Measurements from ENCODE around the gene GPR137. TPM values are rescaled to one million over a fixed set of nuclear protein-coding genes. Genes with fewer than 3 reads are reported as not detected.
A peak's percentile ranks its signal among the peaks of the same experiment; 100 is the strongest.

Gene GPR137
- total and polyA plus RNA-seq, 10 of the 15 experiments (the other 5 are each of a cell fraction or from before 2014, with no cell fraction given), result 0.37 to 29.2 (median 13.8) TPM

DNA sequence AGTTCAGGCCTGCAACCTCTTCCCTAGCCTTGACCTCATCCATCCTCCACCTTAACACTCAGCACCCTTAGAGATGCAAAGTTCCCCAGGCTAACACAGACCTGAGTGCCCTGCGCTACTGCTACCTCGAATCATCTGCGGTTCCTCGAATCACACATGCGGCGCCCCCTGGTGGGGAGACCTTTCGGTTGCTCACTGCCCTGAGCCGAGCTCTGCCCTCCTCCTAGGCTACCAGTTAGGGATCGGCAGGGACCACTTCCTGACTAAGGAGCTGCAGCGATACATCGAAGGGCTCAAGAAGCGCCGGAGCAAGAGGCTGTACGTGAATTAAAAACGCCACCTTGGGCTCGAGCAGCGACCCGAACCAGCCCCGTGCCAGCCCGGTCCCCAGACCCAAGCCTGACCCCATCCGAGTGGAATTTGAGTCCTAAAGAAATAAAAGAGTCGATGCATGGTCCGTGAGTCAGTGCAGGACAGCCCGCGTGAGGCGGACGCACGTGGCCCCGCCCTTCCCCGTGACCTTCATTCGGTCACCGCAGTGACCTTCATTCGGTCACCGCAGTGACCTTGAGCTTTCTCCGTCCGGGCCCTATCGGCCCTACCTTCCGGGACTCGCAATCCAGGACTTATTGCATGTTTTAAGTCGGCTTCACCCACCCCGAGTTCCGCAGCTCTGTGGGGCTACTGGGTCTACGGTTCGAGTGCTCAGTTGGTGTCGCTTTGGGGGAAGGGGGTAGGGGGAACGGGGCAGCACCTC lies 18.8 kb downstream of the GPR137 start (continued):
- TF ChIP-seq, protein P1, sequence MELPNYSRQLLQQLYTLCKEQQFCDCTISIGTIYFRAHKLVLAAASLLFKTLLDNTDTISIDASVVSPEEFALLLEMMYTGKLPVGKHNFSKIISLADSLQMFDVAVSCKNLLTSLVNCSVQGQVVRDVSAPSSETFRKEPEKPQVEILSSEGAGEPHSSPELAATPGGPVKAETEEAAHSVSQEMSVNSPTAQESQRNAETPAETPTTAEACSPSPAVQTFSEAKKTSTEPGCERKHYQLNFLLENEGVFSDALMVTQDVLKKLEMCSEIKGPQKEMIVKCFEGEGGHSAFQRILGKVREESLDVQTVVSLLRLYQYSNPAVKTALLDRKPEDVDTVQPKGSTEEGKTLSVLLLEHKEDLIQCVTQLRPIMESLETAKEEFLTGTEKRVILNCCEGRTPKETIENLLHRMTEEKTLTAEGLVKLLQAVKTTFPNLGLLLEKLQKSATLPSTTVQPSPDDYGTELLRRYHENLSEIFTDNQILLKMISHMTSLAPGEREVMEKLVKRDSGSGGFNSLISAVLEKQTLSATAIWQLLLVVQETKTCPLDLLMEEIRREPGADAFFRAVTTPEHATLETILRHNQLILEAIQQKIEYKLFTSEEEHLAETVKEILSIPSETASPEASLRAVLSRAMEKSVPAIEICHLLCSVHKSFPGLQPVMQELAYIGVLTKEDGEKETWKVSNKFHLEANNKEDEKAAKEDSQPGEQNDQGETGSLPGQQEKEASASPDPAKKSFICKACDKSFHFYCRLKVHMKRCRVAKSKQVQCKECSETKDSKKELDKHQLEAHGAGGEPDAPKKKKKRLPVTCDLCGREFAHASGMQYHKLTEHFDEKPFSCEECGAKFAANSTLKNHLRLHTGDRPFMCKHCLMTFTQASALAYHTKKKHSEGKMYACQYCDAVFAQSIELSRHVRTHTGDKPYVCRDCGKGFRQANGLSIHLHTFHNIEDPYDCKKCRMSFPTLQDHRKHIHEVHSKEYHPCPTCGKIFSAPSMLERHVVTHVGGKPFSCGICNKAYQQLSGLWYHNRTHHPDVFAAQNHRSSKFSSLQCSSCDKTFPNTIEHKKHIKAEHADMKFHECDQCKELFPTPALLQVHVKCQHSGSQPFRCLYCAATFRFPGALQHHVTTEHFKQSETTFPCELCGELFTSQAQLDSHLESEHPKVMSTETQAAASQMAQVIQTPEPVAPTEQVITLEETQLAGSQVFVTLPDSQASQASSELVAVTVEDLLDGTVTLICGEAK (IDR thresholded peaks at IDR 0.05; ENCODE audit: borderline replicate concordance), result peak; percentile 43; the same call in 1 of the 2 replicates
- TF ChIP-seq, protein P2, sequence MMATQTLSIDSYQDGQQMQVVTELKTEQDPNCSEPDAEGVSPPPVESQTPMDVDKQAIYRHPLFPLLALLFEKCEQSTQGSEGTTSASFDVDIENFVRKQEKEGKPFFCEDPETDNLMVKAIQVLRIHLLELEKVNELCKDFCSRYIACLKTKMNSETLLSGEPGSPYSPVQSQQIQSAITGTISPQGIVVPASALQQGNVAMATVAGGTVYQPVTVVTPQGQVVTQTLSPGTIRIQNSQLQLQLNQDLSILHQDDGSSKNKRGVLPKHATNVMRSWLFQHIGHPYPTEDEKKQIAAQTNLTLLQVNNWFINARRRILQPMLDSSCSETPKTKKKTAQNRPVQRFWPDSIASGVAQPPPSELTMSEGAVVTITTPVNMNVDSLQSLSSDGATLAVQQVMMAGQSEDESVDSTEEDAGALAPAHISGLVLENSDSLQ (IDR thresholded peaks at IDR 0.05), result peak; percentile 30
- TF ChIP-seq RUNX3 (IDR thresholded peaks at IDR 0.05; ENCODE audit: low read length), result peak; percentile 79
- TF ChIP-seq MEF2A (IDR thresholded peaks at IDR 0.05; ENCODE audit: insufficient read depth, low read depth, low read length), result no peak
- TF ChIP-seq, protein P3, sequence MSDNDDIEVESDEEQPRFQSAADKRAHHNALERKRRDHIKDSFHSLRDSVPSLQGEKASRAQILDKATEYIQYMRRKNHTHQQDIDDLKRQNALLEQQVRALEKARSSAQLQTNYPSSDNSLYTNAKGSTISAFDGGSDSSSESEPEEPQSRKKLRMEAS (IDR thresholded peaks at IDR 0.05; ENCODE audit: low read depth, low read length), result peak; percentile 85
- TF ChIP-seq RAD21 (IDR thresholded peaks at IDR 0.05; ENCODE audit: insufficient read depth, low read depth, low read length), result peak; percentile 41
- peak; percentile 64 for TF ChIP-seq SMC3 (IDR thresholded peaks at IDR 0.05; ENCODE audit: borderline replicate concordance, low read length)
- no peak for TF ChIP-seq KAT2A (conservative IDR thresholded peaks at IDR 0.05; ENCODE audit: control insufficient read depth, low read depth, low read length)
- TF ChIP-seq, protein P4, sequence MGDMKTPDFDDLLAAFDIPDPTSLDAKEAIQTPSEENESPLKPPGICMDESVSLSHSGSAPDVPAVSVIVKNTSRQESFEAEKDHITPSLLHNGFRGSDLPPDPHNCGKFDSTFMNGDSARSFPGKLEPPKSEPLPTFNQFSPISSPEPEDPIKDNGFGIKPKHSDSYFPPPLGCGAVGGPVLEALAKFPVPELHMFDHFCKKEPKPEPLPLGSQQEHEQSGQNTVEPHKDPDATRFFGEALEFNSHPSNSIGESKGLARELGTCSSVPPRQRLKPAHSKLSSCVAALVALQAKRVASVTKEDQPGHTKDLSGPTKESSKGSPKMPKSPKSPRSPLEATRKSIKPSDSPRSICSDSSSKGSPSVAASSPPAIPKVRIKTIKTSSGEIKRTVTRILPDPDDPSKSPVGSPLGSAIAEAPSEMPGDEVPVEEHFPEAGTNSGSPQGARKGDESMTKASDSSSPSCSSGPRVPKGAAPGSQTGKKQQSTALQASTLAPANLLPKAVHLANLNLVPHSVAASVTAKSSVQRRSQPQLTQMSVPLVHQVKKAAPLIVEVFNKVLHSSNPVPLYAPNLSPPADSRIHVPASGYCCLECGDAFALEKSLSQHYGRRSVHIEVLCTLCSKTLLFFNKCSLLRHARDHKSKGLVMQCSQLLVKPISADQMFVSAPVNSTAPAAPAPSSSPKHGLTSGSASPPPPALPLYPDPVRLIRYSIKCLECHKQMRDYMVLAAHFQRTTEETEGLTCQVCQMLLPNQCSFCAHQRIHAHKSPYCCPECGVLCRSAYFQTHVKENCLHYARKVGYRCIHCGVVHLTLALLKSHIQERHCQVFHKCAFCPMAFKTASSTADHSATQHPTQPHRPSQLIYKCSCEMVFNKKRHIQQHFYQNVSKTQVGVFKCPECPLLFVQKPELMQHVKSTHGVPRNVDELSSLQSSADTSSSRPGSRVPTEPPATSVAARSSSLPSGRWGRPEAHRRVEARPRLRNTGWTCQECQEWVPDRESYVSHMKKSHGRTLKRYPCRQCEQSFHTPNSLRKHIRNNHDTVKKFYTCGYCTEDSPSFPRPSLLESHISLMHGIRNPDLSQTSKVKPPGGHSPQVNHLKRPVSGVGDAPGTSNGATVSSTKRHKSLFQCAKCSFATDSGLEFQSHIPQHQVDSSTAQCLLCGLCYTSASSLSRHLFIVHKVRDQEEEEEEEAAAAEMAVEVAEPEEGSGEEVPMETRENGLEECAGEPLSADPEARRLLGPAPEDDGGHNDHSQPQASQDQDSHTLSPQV (IDR thresholded peaks at IDR 0.05), result no peak
- TF ChIP-seq PAX8 (IDR thresholded peaks at IDR 0.05), result no peak
- TF ChIP-seq IRF4 (IDR thresholded peaks at IDR 0.05; ENCODE audit: low read depth, low read length), result no peak
- peak; percentile 61; the same call in 1 of the 2 replicates for TF ChIP-seq DPF2 (IDR thresholded peaks at IDR 0.05)
- TF ChIP-seq, protein P5, sequence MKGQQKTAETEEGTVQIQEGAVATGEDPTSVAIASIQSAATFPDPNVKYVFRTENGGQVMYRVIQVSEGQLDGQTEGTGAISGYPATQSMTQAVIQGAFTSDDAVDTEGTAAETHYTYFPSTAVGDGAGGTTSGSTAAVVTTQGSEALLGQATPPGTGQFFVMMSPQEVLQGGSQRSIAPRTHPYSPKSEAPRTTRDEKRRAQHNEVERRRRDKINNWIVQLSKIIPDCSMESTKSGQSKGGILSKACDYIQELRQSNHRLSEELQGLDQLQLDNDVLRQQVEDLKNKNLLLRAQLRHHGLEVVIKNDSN (IDR thresholded peaks at IDR 0.05; ENCODE audit: borderline replicate concordance, extremely low read length, insufficient read depth, low read depth, low read length), result peak; percentile 46
- 0 out of 2 replicates have a peak, but pooled peaks have one; percentile 32 for TF ChIP-seq CREB1 (IDR thresholded peaks at IDR 0.05; ENCODE audit: low read depth)
- peak; percentile 25; the same call in 1 of the 2 replicates for TF ChIP-seq HCFC1 (IDR thresholded peaks at IDR 0.05; ENCODE audit: low read length)
- TF ChIP-seq MTA2 (IDR thresholded peaks at IDR 0.05; ENCODE audit: low read depth), result peak; percentile 61; the same call in 1 of the 2 replicates
- no peak for TF ChIP-seq BMI1 (IDR thresholded peaks at IDR 0.05; ENCODE audit: borderline replicate concordance)
- TF ChIP-seq, protein P6, sequence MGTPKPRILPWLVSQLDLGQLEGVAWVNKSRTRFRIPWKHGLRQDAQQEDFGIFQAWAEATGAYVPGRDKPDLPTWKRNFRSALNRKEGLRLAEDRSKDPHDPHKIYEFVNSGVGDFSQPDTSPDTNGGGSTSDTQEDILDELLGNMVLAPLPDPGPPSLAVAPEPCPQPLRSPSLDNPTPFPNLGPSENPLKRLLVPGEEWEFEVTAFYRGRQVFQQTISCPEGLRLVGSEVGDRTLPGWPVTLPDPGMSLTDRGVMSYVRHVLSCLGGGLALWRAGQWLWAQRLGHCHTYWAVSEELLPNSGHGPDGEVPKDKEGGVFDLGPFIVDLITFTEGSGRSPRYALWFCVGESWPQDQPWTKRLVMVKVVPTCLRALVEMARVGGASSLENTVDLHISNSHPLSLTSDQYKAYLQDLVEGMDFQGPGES (IDR thresholded peaks at IDR 0.05), result no peak; the same call in 1 of the 2 replicates
